HG02870 (cell line): ENCODE measurements around the gene MAST1.
A peak's percentile ranks its signal among the peaks of the same experiment; 100 is the strongest.
"Not testable (repeated sequence)": the region's sequence is repeated elsewhere in the genome, so short reads cannot be mapped to it uniquely, and the experiment has no call there.

Source experiments
- ATAC-seq: cut with Tn5 transposase; IDR thresholded peaks from one replicate; pipeline ENCODE4 v1.9.1; 2021; ENCODE audit warnings: mild to moderate bottlenecking, moderate library complexity; ENCODE audit not compliant: unreplicated experiment

The MAST1 gene

GRCh38 chr19:12800923-12801465 is 37.3 kb upstream of the MAST1 start:
- ATAC-seq: no peak

- ATAC-seq: peak; percentile 37
Measured at GRCh38 chr19:12801466-12802266, 36.6 kb upstream of the MAST1 start, which contains the start of the genes PRDX2 and THSD8. PRDX2 (minus strand) TSS chr19:12801800; CDS start chr19:12801261, 539 bp downstream. THSD8 (plus strand) TSS chr19:12802069; CDS start chr19:12802072, 3 bp downstream.

GRCh38 chr19:12802267-12803106 is 35.8 kb upstream of the MAST1 start:
- no peak for ATAC-seq

- no peak for ATAC-seq
Measured at GRCh38 chr19:12804051-12804450, 34.3 kb upstream of the MAST1 start.

GRCh38 chr19:12806242-12807081 is 31.9 kb upstream of the MAST1 start, which contains the start of gene RNASEH2A:
RNASEH2A (plus strand) TSS chr19:12806584; CDS start chr19:12806674, 90 bp downstream.
- ATAC-seq: peak; percentile 86

- ATAC-seq: no peak
Measured at GRCh38 chr19:12815088-12815487, 23.2 kb upstream of the MAST1 start.

- not testable (repeated sequence) for ATAC-seq
Measured at GRCh38 chr19:12817188-12817587, 21.1 kb upstream of the MAST1 start.

GRCh38 chr19:12817810-12818209 is 20.5 kb upstream of the MAST1 start:
- ATAC-seq: not testable (repeated sequence)

- ATAC-seq: no peak
Measured at GRCh38 chr19:12821761-12822160, 16.6 kb upstream of the MAST1 start.

- no peak for ATAC-seq
Measured at GRCh38 chr19:12825254-12826131, 12.8 kb upstream of the MAST1 start.

- no peak for ATAC-seq
Measured at GRCh38 chr19:12828494-12828893, 9.8 kb upstream of the MAST1 start.

- no peak for ATAC-seq
Measured at GRCh38 chr19:12833418-12833737, 4.9 kb upstream of the MAST1 start.

GRCh38 chr19:12833738-12834565 is 4.4 kb upstream of the MAST1 start:
- ATAC-seq: no peak

- ATAC-seq: no peak
Measured at GRCh38 chr19:12834566-12834943, 3.8 kb upstream of the MAST1 start, which contains the start of gene RTBDN. RTBDN (minus strand) TSS chr19:12834579; CDS start chr19:12829979, 4,600 bp downstream.

- no peak for ATAC-seq
Measured at GRCh38 chr19:12834976-12835757, 3.1 kb upstream of the MAST1 start.

GRCh38 chr19:12836529-12836863 is 1.8 kb upstream of the MAST1 start:
- ATAC-seq: no peak

GRCh38 chr19:12837225-12837624 is 1.1 kb upstream of the MAST1 start:
- no peak for ATAC-seq
